ENCODE results near the gene TRAPPC4.

The TRAPPC4 gene

DNA sequence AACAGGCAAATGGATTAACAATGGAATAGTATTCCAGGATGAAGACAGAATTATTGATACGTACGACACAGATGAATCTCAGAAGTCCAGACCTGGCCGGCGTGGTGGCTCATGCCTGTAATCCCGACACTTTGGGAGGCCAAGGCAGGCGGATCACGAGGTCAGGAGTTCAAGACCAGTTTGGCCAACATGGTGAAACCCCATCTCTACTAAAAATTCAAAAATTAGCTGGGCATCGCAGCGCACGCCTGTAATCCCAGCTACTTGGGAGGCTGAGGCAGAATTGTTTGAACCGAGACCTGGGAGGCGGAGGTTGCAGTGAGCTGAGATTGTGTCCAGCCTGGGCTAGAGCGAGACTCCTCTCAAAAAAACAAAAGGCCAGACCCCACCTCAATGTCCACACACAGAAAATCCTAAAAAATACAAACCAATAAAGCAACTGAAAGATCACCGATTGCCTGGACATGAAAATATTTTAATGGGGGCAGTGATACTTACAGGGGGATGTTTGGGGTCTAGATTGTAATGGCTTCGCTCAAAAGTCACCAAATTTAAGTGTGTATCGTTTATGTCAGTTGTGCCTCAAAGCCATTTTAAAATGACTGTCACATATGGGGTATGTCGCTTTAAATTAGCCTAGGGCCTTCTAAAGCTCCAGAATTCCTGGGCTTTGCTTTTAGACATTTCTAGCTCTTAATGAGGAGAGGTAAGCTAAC is 4.2 kb upstream of the TRAPPC4 start:
- DNase-seq (ENCODE audit: low read depth in 2 of 2), result no peak
- no peak overlapping the region for H3K4me3 ChIP-seq (replicated peaks in 1 of 2; ENCODE audit: low read depth in 2 of 2, low read length in 2 of 2)
- TF ChIP-seq, protein P1, sequence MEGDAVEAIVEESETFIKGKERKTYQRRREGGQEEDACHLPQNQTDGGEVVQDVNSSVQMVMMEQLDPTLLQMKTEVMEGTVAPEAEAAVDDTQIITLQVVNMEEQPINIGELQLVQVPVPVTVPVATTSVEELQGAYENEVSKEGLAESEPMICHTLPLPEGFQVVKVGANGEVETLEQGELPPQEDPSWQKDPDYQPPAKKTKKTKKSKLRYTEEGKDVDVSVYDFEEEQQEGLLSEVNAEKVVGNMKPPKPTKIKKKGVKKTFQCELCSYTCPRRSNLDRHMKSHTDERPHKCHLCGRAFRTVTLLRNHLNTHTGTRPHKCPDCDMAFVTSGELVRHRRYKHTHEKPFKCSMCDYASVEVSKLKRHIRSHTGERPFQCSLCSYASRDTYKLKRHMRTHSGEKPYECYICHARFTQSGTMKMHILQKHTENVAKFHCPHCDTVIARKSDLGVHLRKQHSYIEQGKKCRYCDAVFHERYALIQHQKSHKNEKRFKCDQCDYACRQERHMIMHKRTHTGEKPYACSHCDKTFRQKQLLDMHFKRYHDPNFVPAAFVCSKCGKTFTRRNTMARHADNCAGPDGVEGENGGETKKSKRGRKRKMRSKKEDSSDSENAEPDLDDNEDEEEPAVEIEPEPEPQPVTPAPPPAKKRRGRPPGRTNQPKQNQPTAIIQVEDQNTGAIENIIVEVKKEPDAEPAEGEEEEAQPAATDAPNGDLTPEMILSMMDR (IDR thresholded peaks at IDR 0.05; ENCODE audit: low read depth, low read length), result no peak

DNA sequence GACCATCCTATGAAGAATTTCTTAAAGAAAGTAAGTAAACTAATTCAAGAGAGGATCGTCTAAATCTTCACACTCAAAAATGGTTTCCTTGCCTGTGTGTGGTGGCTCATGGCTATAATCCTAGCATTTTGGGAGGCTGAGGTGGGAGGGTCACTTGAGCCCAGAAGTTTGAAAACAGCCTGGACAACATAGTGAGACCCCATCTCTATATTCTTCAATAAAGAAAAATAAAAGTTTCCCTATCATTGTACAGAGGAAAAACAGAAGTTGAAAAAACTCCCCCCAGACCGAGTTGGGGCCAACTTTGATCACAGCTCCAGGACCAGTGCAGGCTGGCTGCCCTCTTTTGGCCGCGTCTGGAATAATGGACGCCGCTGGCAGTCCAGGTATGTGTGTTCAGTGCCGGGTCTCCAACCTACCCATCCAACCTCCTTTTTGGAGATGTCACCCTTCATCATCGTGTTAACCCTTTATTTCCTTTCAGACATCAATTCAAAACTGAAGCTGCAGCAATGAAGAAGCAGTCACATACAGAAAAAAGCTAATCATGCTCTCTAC is 3.4 kb upstream of the TRAPPC4 start:
- no peak for DNase-seq (ENCODE audit: low read depth in 2 of 2)

DNA sequence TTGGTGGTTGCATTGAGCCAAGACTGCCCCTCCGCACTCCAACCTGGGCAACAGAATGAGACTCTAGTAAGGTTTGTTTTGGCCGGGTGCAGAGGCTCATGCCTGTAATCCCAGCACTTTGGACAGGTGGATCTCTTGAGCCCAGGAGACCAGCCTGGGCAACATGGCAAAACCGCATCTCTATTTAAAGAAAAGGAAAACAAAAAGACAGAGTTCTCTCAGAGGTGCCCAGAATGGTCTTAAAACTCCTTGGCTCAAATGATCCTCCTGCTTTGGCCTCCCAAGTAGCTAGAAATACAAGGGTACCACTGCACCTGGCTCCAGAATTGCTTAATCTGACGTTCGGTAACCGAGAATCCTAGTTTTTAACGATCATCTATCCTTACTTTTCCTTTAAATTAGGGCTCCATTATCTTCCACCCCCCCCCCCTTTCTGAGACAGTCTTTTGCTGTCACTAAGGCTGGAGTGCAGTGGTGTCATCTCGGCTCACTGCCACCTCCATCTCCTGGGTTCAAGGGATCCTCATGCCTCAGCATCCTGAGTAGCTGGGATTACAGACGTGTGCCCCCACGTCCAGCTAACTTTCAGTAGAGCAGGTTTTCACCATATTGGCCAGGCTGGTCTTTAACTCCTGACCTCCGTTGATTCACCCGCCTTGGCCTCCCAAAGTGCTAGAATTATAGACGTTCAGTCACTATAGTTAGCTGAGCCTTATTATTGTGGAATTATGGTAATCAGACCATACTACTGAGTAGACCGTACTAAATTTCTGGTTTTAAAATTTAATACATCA is 2.2 kb upstream of the TRAPPC4 start:
- peak overlapping the region in 1 of 2 donors; percentile 97 for H3K4me3 ChIP-seq (replicated peaks in 1 of 2; ENCODE audit: low read depth in 2 of 2, low read length in 2 of 2)
- TF ChIP-seq, protein P1 (IDR thresholded peaks at IDR 0.05; ENCODE audit: low read depth, low read length), result no peak

More for the DNA sequence above, 3.4 kb upstream of the TRAPPC4 start:
- H3K4me3 ChIP-seq (replicated peaks in 1 of 2; ENCODE audit: low read depth in 2 of 2, low read length in 2 of 2), result no peak overlapping the region
- TF ChIP-seq, protein P1 (IDR thresholded peaks at IDR 0.05; ENCODE audit: low read depth, low read length), result peak; percentile 15

DNA sequence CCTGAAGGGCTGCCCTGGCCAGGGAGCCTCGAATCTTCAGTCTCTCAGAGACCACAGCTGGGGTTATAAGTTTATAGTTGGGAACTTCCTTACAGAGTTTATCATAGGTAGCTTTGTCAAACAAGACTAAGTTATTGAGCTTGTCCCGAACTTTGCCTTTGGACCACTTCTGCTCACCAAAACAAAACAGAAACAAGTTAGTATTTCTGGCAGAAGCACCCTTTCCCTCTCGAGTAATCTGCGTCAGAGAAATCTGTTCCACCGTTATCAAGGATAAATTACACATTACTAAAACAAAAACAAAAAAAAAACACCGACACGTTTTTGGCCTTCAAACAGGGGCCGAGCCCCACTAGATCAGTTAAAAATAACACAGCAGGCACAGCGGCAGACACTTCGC is 1.2 kb upstream of the TRAPPC4 start:
- DNase-seq (ENCODE audit: low read depth in 2 of 2), result peak in 1 of 2 donors; percentile 21
- H3K4me3 ChIP-seq (replicated peaks in 1 of 2; ENCODE audit: low read depth in 2 of 2, low read length in 2 of 2), result peak overlapping the region; percentile 94 to 97

More for the DNA sequence above, 2.2 kb upstream of the TRAPPC4 start:
- no peak for DNase-seq (ENCODE audit: low read depth in 2 of 2)

DNA sequence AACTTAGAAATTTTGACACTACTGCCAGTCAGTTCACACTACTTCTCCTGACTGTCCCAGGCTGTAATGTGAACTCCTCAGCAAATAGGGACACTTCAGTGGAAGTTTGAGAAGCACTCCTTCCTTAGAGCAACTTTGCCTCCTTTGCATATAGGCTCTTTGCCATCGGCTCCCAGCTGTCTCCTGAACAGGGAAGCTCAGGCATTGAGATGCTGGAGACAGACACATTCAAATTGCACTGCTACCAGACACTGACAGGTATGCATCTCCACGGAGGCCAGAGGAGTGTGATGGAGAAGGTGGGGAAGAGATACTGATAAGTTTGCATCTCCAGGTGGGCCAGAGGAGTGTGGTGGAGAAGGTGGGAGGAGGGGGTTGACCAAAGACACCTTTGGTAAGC is 1.4 kb downstream of the TRAPPC4 start:
- no peak for DNase-seq (ENCODE audit: low read depth in 2 of 2)
- TF ChIP-seq, protein P1 (IDR thresholded peaks at IDR 0.05; ENCODE audit: low read depth, low read length), result no peak
- H3K4me3 ChIP-seq (replicated peaks in 1 of 2; ENCODE audit: low read depth in 2 of 2, low read length in 2 of 2), result peak overlapping the region in 1 of 2 donors; percentile 97

DNA sequence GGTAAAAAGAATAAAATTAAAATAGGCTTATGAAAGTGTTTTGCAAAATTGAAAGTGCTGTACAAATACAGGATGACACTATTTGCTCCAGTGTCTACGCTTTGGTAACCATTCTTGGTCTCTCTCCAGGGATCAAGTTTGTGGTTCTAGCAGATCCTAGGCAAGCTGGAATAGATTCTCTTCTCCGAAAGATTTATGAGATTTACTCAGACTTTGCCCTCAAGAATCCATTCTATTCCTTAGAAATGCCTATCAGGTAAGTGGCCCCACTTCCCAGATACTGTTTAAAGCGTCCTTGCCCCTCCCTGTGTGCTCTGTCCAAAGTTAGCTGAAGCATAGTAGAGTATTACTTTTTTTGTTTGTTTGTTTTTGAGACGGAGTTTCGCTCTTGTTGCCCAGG is 3.1 kb downstream of the TRAPPC4 start:
- no peak overlapping the region for H3K4me3 ChIP-seq (replicated peaks in 1 of 2; ENCODE audit: low read depth in 2 of 2, low read length in 2 of 2)
- TF ChIP-seq, protein P1 (IDR thresholded peaks at IDR 0.05; ENCODE audit: low read depth, low read length), result no peak
- DNase-seq (ENCODE audit: low read depth in 2 of 2), result no peak

DNA sequence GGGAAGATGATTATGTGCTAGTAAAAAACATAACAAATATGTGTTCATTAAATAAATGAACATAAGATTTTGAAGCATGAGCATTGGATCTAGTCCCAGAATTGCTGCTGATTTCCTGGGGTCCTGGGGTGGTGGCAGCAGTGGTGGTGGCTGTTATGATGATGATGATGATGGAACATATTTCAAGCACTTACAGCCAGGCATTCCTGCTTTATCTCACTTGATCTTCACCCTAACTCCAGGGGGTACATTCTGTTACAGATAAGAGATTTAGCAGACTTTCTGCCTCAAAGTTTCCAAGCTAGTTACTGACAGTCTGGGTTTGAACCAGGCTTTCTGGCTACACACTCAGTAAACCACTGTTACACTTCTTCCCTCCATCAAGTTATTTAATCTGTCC is 5.2 kb downstream of the TRAPPC4 start:
- DNase-seq (ENCODE audit: low read depth in 2 of 2), result peak in 1 of 2 donors; percentile 23

More for the DNA sequence above, 5.2 kb downstream of the TRAPPC4 start:
- no peak overlapping the region for H3K4me3 ChIP-seq (replicated peaks in 1 of 2; ENCODE audit: low read depth in 2 of 2, low read length in 2 of 2)
- TF ChIP-seq, protein P1 (IDR thresholded peaks at IDR 0.05; ENCODE audit: low read depth, low read length), result no peak
